GM12878 (cell line): ENCODE measurements around the gene TSPAN31. TPM values are rescaled to one million over a fixed set of nuclear protein-coding genes. Genes with fewer than 3 reads are reported as not detected.

ENCODE experiments used
- ATAC-seq: fragments of 200-7000 bp; cut with Tn5 transposase; 3 replicates; pipeline ENCODE4 v1.9.1; 2020; ENCODE audit warnings: mild to moderate bottlenecking, moderate library complexity
- BruUV-seq: library from RNA; stranded (reverse); fragments of 400-500 nt; replicated peaks from 2 replicates; lab custom pipeline; 2021; lab: Mats Ljungman, UMichigan
- CTCF ChIA-PET: fragments of 300-600 bp; sonication (Branson Sonifier 250); formaldehyde crosslinking; extraction: SDS; loops from one replicate; lab custom pipeline; 2021; ENCODE audit warnings: inconsistent platforms; lab: Yijun Ruan, JAX
- POLR2A ChIA-PET: fragments of 350-600 bp; formaldehyde crosslinking; extraction: SDS; loops from one replicate; lab custom pipeline; 2021; ENCODE audit warnings: inconsistent platforms; lab: Charles Lee
- RAD21 ChIA-PET: fragments of 300-600 bp; sonication (Branson Sonifier 250); formaldehyde crosslinking; loops from one replicate; lab custom pipeline; 2023; ENCODE audit warnings: antibody characterized with exemption; ENCODE audit not compliant: unreplicated experiment; lab: Charles Lee
- SMC1A ChIA-PET: fragments of 300-600 bp; sonication (Branson Sonifier 250); formaldehyde crosslinking; loops from one replicate; lab custom pipeline; 2023; ENCODE audit not compliant: unreplicated experiment, uncharacterized antibody; lab: Charles Lee
- DNase-seq: peaks from one replicate; pipeline ENCODE4 v3.0.0-alpha.2; 2011; ENCODE audit warnings: low read depth, low spot score
- FAIRE-seq: peaks from 3 replicates; lab custom pipeline; 2011; peaks lifted over from hg19 to GRCh38; lab: Jason Lieb, UNC
- H2AFZ ChIP-seq: 2 replicates; pipeline ENCODE4 v1.6.0; 2011; ENCODE audit warnings: low read depth, low read length, control low read depth; ENCODE audit not compliant: control insufficient read depth
- H3K27ac ChIP-seq: 2 replicates; pipeline ENCODE4 v1.5.1; 2011; ENCODE audit warnings: control low read depth; ENCODE audit not compliant: control insufficient read depth, insufficient read depth
- H3K27me3 ChIP-seq, 2 experiments: replicated peaks in 1 of 2; 2 replicates each; pipeline versions ENCODE4 v1.6.0 to v1.6.1; 2011; ENCODE audit warnings: low read length in 1 of 2; ENCODE audit not compliant: control insufficient read depth in 2 of 2, insufficient read depth in 2 of 2
- H3K36me3 ChIP-seq, 2 experiments: 2 replicates each; pipeline ENCODE4 v1.5.1; 2011; ENCODE audit warnings: low read length in 1 of 2; ENCODE audit not compliant: control insufficient read depth in 2 of 2, insufficient read depth in 2 of 2
- H3K4me1 ChIP-seq: 2 replicates; pipeline ENCODE4 v1.6.1; 2011; ENCODE audit warnings: mild to moderate bottlenecking, low read length, moderate library complexity, mixed read lengths; ENCODE audit not compliant: control insufficient read depth, insufficient read depth
- H3K4me2 ChIP-seq: 2 replicates; pipeline ENCODE4 v1.6.0; 2011; ENCODE audit warnings: control low read depth; ENCODE audit not compliant: control insufficient read depth, insufficient read depth
- H3K4me3 ChIP-seq: fragments of 200-600 bp; sonication (generic); 2 replicates; pipeline ENCODE4 v1.5.1; 2016
- H3K79me2 ChIP-seq: 2 replicates; pipeline ENCODE4 v1.6.0; 2011; ENCODE audit warnings: low read length; ENCODE audit not compliant: control insufficient read depth, insufficient read depth
- H3K9ac ChIP-seq: 2 replicates; pipeline ENCODE4 v1.8.0; 2011; ENCODE audit warnings: low read length, control low read depth, mixed read lengths; ENCODE audit not compliant: control insufficient read depth, insufficient read depth
- H3K9me3 ChIP-seq: replicated peaks from 3 replicates; pipeline ENCODE4 v1.5.1; 2011; ENCODE audit warnings: mild to moderate bottlenecking, low read length; ENCODE audit not compliant: control insufficient read depth, insufficient read depth
- H4K20me1 ChIP-seq: 2 replicates; pipeline ENCODE4 v1.6.0; 2011; ENCODE audit not compliant: control insufficient read depth, insufficient read depth
- HSF1 ChIP-seq: fragments of 150-350 bp; IDR thresholded peaks from 2 replicates; pipeline ENCODE4 v1.6.1; 2014; ENCODE audit warnings: mild to moderate bottlenecking, low read depth, low read length
- MLLT1 ChIP-seq: fragments of 450-650 bp; IDR thresholded peaks from 2 replicates; pipeline ENCODE4 v1.6.1; 2016; ENCODE audit warnings: mild to moderate bottlenecking
- NR2C1 ChIP-seq: fragments of 450-650 bp; IDR thresholded peaks from 2 replicates; pipeline ENCODE4 v1.6.1; 2017; ENCODE audit warnings: antibody characterized with exemption, mild to moderate bottlenecking, moderate library complexity
- PBX3 ChIP-seq: IDR thresholded peaks from 2 replicates; pipeline ENCODE4 v1.6.1; 2011; ENCODE audit warnings: mild to moderate bottlenecking, low read depth, low read length, moderate library complexity; ENCODE audit not compliant: insufficient replicate concordance
- POLR2AphosphoS5 ChIP-seq: IDR thresholded peaks from 2 replicates; pipeline ENCODE4 v1.6.1; 2011; ENCODE audit warnings: mild to moderate bottlenecking, low read length, inconsistent platforms
- RBBP5 ChIP-seq: fragments of 200-600 bp; sonication (generic); conservative IDR thresholded peaks from 2 replicates; pipeline ENCODE4 v1.6.1; 2016
- RELA ChIP-seq: fragments of 450-650 bp; IDR thresholded peaks from 2 replicates; pipeline ENCODE4 v1.8.0; 2014; ENCODE audit warnings: borderline replicate concordance; ENCODE audit not compliant: partially characterized antibody
- SMC3 ChIP-seq: IDR thresholded peaks from 2 replicates; pipeline ENCODE4 v1.6.1; 2011; ENCODE audit warnings: low read length, improper control_type of control experiment, borderline replicate concordance
- TAF1 ChIP-seq: IDR thresholded peaks from 2 replicates; pipeline ENCODE4 v1.6.1; 2011; ENCODE audit warnings: mild to moderate bottlenecking, low read depth, low read length, borderline replicate concordance
- USF2 ChIP-seq: IDR thresholded peaks from 2 replicates; pipeline ENCODE4 v1.6.1; 2011; ENCODE audit warnings: low read depth, low read length, improper control_type of control experiment, borderline replicate concordance
- ZBTB4 ChIP-seq: fragments of 450-650 bp; formaldehyde crosslinking; IDR thresholded peaks from 2 replicates; pipeline ENCODE4 v1.4.0; 2022; ENCODE audit warnings: mild to moderate bottlenecking, moderate library complexity
- ZSCAN29 ChIP-seq: fragments of 450-650 bp; IDR thresholded peaks from 2 replicates; pipeline ENCODE4 v1.6.1; 2017; ENCODE audit warnings: mild to moderate bottlenecking, moderate library complexity
- ZZZ3 ChIP-seq: IDR thresholded peaks from 2 replicates; pipeline ENCODE4 v1.6.1; 2011; ENCODE audit warnings: low read depth; ENCODE audit not compliant: control insufficient read depth, insufficient read length
- WGBS: methylation state at CpG from one replicate; pipeline ENCODE4 v1.1.6; 2016; ENCODE audit warnings: low lambda C conversion rate; ENCODE audit not compliant: insufficient replicate concordance, insufficient coverage; ENCODE audit errors: missing lambda C conversion rate; 5-methylcytosine and 5-hydroxymethylcytosine counted together
- in situ Hi-C: fragments of 300-500 bp; cut with MboI; formaldehyde crosslinking; loops from 9 replicates; pipeline ENCODE4 v1.14.3; 2018; ENCODE audit warnings: mixed read lengths
- intact Hi-C: fragments of 100-400 bp; cut with micrococcal nuclease; formaldehyde crosslinking; loops from one replicate; pipeline ENCODE4 v1.14.2; 2022; ENCODE audit not compliant: unreplicated experiment
- polyA plus RNA-seq, 11 experiments: library from polyadenylated mRNA; depleted of rRNA in 4 of 11; unstranded in 6 of 11; stranded (reverse) in 5 of 11; fragments of >200 nt; fragmentation: Nextera tagmentation in 4 of 11; fragmentation: Illumina TruSeq in 1 of 11; extraction: Ambion mirVana in 4 of 11; extraction: Trizol in 1 of 11; gene quantifications; 1 replicate in 1 of 11; 2 replicates in 10 of 11; pipeline versions ENCODE4 v1.2.1 to v1.2.3, GENCODE V29; 2011 to 2016; ENCODE audit warnings: inconsistent platforms in 2 of 11, missing spikeins in 2 of 11, low read depth in 1 of 11
- total RNA-seq, 4 experiments: library from RNA; depleted of rRNA in 3 of 4; stranded (reverse); fragments of >200 nt in 3 of 4; fragmentation: Illumina TruSeq in 1 of 4; extraction: Trizol in 1 of 4; gene quantifications; 2 replicates each; pipeline versions ENCODE4 v1.2.1 to v1.2.3, GENCODE V29; 2013 to 2021

Gene TSPAN31
- total and polyA plus RNA-seq, 10 of the 15 experiments (the other 5 are each of a cell fraction or from before 2014, with no cell fraction given) = 11.8 to 32.2 (median 24.7) TPM

GRCh38 chr12:57767876-57768275 is 23.0 kb downstream of the TSPAN31 start:
- H3K36me3 ChIP-seq = peaks cover 0 to 4% of the 10 kb centered on the region in 2 experiments; a peak in 2 of 4 replicates
- H3K9me3 ChIP-seq = no peaks in the 10 kb centered on the region
- ATAC-seq (no peak), FAIRE-seq (no peak), DNase-seq (no peak)
- H3K4me3 ChIP-seq = no peak overlapping the region
- intact Hi-C loops (no loop called here), in situ Hi-C loops (no loop called here)
- SMC1A ChIA-PET = interaction anchor here (0.9 kb wide), 1 partner anchor 130 kb away, joined by 3 read pairs; no protein-coding TSS in a partner anchor
- RAD21 ChIA-PET = interaction anchor here (1.5 kb wide), 1 partner anchor 13 kb away, joined by 5 read pairs; no protein-coding TSS in a partner anchor
- TF ChIP-seq MLLT1 = no peak
- TF ChIP-seq TAF1 = no peak
- no peak for TF ChIP-seq RBBP5
- TF ChIP-seq ZZZ3 = no peak
- no peak for TF ChIP-seq POLR2AphosphoS5
- TF ChIP-seq PBX3 = no peak
- no peak for TF ChIP-seq RELA
- TF ChIP-seq HSF1 = no peak
- no peak for TF ChIP-seq ZBTB4
- no peak for TF ChIP-seq NR2C1
- no peak for TF ChIP-seq ZSCAN29
- TF ChIP-seq SMC3 = no peak
- TF ChIP-seq USF2 = no peak
- H3K9ac ChIP-seq = no peak overlapping the region
- H3K27ac ChIP-seq = no peak overlapping the region
- 98% methylated on average over 3 of the region's 3 CpGs for WGBS
- no peaks in the 10 kb centered on the region for H4K20me1 ChIP-seq
- no peaks in the 10 kb centered on the region for H3K79me2 ChIP-seq
- CTCF ChIA-PET = interaction anchor here (0.7 to 7.3 kb wide), 5 partner anchors 8 to 535 kb away, joined by 3 to 62 read pairs (median 4); partner anchors contain the start of gene MARCHF9
- H3K27me3 ChIP-seq = peaks cover 11 to 23% of the 10 kb centered on the region in 2 experiments; a peak in 3 of 4 replicates
- H2AFZ ChIP-seq = no peak overlapping the region
- peaks cover 23% of the 10 kb centered on the region for H3K4me1 ChIP-seq
- POLR2A ChIA-PET = no interaction called here
- H3K4me2 ChIP-seq = no peak overlapping the region
- BruUV-seq = no TSS peak
